HG02588 (cell line): Measurements from ENCODE around the gene BRCA2.

ENCODE experiments used
- ATAC-seq: cut with Tn5 transposase; IDR thresholded peaks from one replicate; pipeline ENCODE4 v1.9.1; 2021; ENCODE audit warnings: mild to moderate bottlenecking, moderate library complexity; ENCODE audit not compliant: unreplicated experiment

Gene BRCA2, protein sequence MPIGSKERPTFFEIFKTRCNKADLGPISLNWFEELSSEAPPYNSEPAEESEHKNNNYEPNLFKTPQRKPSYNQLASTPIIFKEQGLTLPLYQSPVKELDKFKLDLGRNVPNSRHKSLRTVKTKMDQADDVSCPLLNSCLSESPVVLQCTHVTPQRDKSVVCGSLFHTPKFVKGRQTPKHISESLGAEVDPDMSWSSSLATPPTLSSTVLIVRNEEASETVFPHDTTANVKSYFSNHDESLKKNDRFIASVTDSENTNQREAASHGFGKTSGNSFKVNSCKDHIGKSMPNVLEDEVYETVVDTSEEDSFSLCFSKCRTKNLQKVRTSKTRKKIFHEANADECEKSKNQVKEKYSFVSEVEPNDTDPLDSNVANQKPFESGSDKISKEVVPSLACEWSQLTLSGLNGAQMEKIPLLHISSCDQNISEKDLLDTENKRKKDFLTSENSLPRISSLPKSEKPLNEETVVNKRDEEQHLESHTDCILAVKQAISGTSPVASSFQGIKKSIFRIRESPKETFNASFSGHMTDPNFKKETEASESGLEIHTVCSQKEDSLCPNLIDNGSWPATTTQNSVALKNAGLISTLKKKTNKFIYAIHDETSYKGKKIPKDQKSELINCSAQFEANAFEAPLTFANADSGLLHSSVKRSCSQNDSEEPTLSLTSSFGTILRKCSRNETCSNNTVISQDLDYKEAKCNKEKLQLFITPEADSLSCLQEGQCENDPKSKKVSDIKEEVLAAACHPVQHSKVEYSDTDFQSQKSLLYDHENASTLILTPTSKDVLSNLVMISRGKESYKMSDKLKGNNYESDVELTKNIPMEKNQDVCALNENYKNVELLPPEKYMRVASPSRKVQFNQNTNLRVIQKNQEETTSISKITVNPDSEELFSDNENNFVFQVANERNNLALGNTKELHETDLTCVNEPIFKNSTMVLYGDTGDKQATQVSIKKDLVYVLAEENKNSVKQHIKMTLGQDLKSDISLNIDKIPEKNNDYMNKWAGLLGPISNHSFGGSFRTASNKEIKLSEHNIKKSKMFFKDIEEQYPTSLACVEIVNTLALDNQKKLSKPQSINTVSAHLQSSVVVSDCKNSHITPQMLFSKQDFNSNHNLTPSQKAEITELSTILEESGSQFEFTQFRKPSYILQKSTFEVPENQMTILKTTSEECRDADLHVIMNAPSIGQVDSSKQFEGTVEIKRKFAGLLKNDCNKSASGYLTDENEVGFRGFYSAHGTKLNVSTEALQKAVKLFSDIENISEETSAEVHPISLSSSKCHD (N-terminal part only)

GRCh38 chr13:32315238-32316027, at the start of gene BRCA2, which contains the start of gene ZAR1L:
TSS of gene BRCA2 (plus strand) at chr13:32315508. CDS start at chr13:32316461, 953 bp downstream.
TSS of gene ZAR1L (minus strand) at chr13:32315363. CDS start at chr13:32311925, 3,438 bp downstream.
- peak; percentile 94 for ATAC-seq

- no peak for ATAC-seq
These were observed 49.6 kb upstream of the BRCA2 start for GRCh38 chr13:32265726-32266125.

GRCh38 chr13:32266130-32266529, 49.2 kb upstream of the BRCA2 start:
- no peak for ATAC-seq

- ATAC-seq: no peak
These were observed 47.4 kb upstream of the BRCA2 start for GRCh38 chr13:32267836-32268439.

DNA sequence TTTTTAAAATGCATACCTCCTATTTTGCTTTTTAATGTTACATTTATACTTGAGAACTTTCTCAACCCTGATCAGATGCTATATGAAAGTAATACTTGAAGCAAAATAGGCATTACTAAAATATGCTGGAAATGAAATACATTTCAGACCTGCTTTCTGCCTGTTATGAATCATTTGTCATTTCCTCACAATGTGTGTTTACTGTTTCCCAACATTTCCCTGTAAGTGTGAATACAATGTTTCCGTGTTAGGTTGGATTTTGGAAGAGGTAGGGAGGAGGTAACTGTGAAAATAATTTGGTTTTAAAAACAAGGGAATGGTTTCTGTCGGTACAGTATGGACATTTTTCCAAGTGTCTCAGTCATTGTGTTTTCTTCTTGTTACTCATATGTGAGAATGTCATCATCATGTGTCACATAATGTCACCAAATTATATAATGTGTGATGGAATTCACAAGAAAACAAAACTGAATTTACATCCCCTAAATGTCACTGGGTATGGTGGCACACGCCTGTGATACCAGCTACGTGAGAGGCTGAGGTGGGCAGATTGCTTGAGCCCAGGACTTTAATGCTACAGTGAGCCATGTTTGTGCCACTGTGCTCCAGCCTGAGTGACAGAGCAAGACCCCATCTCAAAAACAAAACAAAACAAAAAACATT, 43.2 kb upstream of the BRCA2 start:
- ATAC-seq: no peak

DNA sequence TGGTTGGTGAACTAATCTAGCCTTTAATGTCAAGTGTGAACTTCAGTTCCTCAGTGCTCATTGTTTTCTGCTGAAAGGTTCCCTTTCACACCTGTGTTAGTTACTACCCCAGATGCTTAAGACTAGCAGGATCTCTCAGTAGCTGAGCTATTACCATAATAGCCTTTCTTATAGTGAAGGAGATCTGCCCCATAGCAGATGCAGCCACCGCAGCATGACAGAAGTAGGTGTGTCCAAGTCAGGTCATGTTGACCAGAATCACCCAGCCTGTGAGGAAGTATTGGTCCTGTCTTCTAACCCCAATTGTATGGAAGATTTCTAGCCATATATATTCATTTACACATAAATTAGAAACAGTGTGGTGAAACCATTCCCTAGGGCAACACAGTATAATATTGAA, 37.5 kb upstream of the BRCA2 start:
- no peak for ATAC-seq

GRCh38 chr13:32278426-32278825, 36.9 kb upstream of the BRCA2 start:
- no peak for ATAC-seq

DNA sequence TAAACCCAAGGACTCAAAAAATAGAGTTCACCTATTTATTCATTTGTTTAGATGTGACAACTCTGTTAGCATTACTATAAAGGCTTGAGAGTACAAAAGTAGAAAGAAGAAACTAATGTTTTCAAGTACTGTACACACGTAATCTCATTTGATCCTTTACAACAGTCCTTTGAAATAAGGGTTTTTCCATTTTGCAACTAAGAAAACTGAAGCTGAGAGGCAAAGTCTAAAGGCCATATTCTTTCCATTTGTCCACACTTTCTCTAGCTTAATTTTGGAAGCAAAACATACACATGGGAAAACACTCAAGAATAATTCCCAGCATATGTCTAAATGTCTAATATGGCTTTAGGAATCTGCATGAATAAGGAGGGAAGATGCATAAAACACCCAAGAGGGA, 34.2 kb upstream of the BRCA2 start:
- ATAC-seq: no peak

- no peak for ATAC-seq
These were observed 33.1 kb upstream of the BRCA2 start for GRCh38 chr13:32282096-32282711.

GRCh38 chr13:32284927-32285632, 30.2 kb upstream of the BRCA2 start:
- ATAC-seq: no peak

DNA sequence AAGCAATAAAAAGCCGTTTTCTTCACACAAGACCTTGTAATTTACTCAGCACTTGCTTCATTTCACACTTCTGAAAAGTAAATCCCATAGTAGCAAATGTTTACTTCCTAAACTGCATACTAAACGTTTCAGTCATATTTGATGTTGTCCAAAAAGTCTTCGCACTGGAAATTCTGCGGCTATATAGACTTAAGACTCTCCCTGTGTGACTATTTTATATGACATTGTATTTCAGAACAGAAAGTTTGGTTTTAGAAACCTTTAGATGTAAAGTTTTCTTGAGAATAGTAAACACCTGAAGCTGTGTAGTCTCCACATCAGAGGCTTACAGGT, 29.7 kb upstream of the BRCA2 start:
- ATAC-seq: no peak

GRCh38 chr13:32297206-32297605, 18.1 kb upstream of the BRCA2 start:
- ATAC-seq: no peak

- no peak for ATAC-seq
These were observed 16.6 kb upstream of the BRCA2 start for GRCh38 chr13:32298695-32299094.

- ATAC-seq: no peak
These were observed 15.4 kb upstream of the BRCA2 start for GRCh38 chr13:32299893-32300292.

GRCh38 chr13:32300406-32300805, 14.9 kb upstream of the BRCA2 start:
- ATAC-seq: no peak

- ATAC-seq: no peak
These were observed 14.4 kb upstream of the BRCA2 start for GRCh38 chr13:32300920-32301319.

DNA sequence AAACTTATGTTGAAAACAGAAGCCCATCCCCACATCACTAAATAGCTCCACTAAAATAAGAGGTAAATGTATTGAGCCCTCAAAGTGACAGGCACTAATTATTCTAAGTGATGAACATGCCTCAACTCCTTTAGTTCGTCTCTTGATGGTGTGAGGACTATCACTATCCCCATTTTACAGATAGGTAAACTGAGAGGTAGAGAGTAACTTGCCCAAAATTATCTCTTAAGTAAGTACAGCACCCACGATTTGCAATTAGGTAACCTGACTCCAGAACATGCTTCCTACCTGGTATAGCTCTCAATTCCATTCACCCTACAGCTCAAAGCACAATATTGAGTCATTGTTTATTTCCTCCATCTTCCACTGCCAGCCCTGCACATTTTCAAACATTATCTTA, 12.8 kb upstream of the BRCA2 start:
- no peak for ATAC-seq

DNA sequence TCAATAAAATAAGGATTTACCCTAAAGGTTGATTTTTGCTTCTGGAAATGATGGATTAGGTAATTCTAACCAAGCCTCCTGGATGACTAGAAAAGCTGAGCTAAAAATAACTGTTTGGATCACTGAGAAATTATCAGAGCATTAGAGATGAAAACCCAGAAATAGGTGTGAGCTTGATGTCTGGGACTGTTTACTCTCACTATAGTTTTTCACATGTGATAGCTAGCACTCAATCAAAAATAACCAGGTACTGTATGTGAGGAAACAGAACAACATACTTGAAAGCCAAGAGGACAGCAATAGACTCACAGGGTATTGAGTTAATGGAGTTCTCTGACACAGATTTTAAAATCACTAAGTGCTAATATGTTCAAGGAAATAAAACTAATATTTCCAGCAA, 9.7 kb upstream of the BRCA2 start:
- ATAC-seq: no peak
